Measurements from ENCODE around the gene C1QTNF4.
A peak's percentile ranks its signal among the peaks of the same experiment; 100 is the strongest.
"Not testable (repeated sequence)": the region's sequence is repeated elsewhere in the genome, so short reads cannot be mapped to it uniquely, and the experiment has no call there.

C1QTNF4 gene

GRCh38 chr11:47552566-47553405, 41.4 kb downstream of the C1QTNF4 start, which contains the start of gene CELF1:
CELF1 (minus strand) TSS chr11:47553132; CDS start chr11:47499523, 53,609 bp downstream.
- peak; percentile 53 for TF ChIP-seq CTCF (conservative IDR thresholded peaks at IDR 0.05; ENCODE audit: low read length)
- peak; percentile 87 for DNase-seq (ENCODE audit: low read depth)

GRCh38 chr11:47552056-47552565, 42.1 kb downstream of the C1QTNF4 start:
- no peak for TF ChIP-seq CTCF (conservative IDR thresholded peaks at IDR 0.05; ENCODE audit: low read length)
- DNase-seq (ENCODE audit: low read depth): peak; percentile 71
- peak overlapping the region; percentile 98 for H3K4me3 ChIP-seq (ENCODE audit: low read length)

More at GRCh38 chr11:47552566-47553405, 41.4 kb downstream of the C1QTNF4 start, which contains the start of gene CELF1:
- H3K4me3 ChIP-seq (ENCODE audit: low read length): peak within 1 kb of the TSS; percentile 98

GRCh38 chr11:47551086-47551485, 43.1 kb downstream of the C1QTNF4 start:
- DNase-seq (ENCODE audit: low read depth): peak; percentile 44

GRCh38 chr11:47550288-47551047, 43.7 kb downstream of the C1QTNF4 start:
- no peak overlapping the region for H3K4me3 ChIP-seq (ENCODE audit: low read length)
- TF ChIP-seq CTCF (conservative IDR thresholded peaks at IDR 0.05; ENCODE audit: low read length): no peak
- peak; percentile 44 for DNase-seq (ENCODE audit: low read depth)

More at GRCh38 chr11:47551086-47551485, 43.1 kb downstream of the C1QTNF4 start:
- H3K4me3 ChIP-seq (ENCODE audit: low read length): peak overlapping the region; percentile 98; the same call in 1 of the 2 replicates
- TF ChIP-seq CTCF (conservative IDR thresholded peaks at IDR 0.05; ENCODE audit: low read length): peak; percentile 52

- H3K4me3 ChIP-seq (ENCODE audit: low read length); DNase-seq (ENCODE audit: low read depth): not testable (repeated sequence)
Measured at GRCh38 chr11:47546274-47546673, 47.9 kb downstream of the C1QTNF4 start.

- no peak for DNase-seq (ENCODE audit: low read depth)
- no peak for TF ChIP-seq CTCF (conservative IDR thresholded peaks at IDR 0.05; ENCODE audit: low read length)
Measured at GRCh38 chr11:47545298-47545697, 48.9 kb downstream of the C1QTNF4 start.

GRCh38 chr11:47541070-47541469, 53.1 kb downstream of the C1QTNF4 start:
- H3K4me3 ChIP-seq (ENCODE audit: low read length): no peak overlapping the region
- TF ChIP-seq CTCF (conservative IDR thresholded peaks at IDR 0.05; ENCODE audit: low read length): no peak
- no peak for DNase-seq (ENCODE audit: low read depth)

More at GRCh38 chr11:47545298-47545697, 48.9 kb downstream of the C1QTNF4 start:
- no peak overlapping the region for H3K4me3 ChIP-seq (ENCODE audit: low read length)

All from AG10803 (cell line).